H9 (cell line): ENCODE results near the gene NKX1-1. TPM values are rescaled to one million over a fixed set of nuclear protein-coding genes. Genes with fewer than 3 reads are reported as not detected.
A peak's percentile ranks its signal among the peaks of the same experiment; 100 is the strongest.

ENCODE experiments used
- DNase-seq: peaks from one replicate; pipeline ENCODE4 v3.0.0-alpha.2; 2017
- H2AFZ ChIP-seq: one replicate; pipeline ENCODE4 v1.6.1; 2013; ENCODE audit warnings: mild to moderate bottlenecking, low read length, control low read depth, moderate library complexity
- H2AK5ac ChIP-seq: 2 replicates; pipeline ENCODE4 v1.6.1; 2013; ENCODE audit warnings: low read length, control low read depth, mixed read lengths; ENCODE audit not compliant: insufficient read length
- H2BK120ac ChIP-seq: one replicate; pipeline ENCODE4 v1.6.1; 2013; ENCODE audit warnings: low read depth, mild to moderate bottlenecking, low read length, control low read depth, inconsistent platforms; ENCODE audit not compliant: poor library complexity, severe bottlenecking
- H2BK12ac ChIP-seq: 2 replicates; pipeline ENCODE4 v1.6.1; 2013; ENCODE audit warnings: low read length, control low read depth, mixed read lengths, low read depth; ENCODE audit not compliant: insufficient read length
- H2BK15ac ChIP-seq: 2 replicates; pipeline ENCODE4 v1.6.1; 2013; ENCODE audit warnings: low read depth, low read length, control low read depth
- H2BK20ac ChIP-seq: one replicate; pipeline ENCODE4 v1.6.1; 2013; ENCODE audit warnings: low read depth, mild to moderate bottlenecking, low read length, control low read depth, inconsistent platforms; ENCODE audit not compliant: poor library complexity, severe bottlenecking
- H2BK5ac ChIP-seq: 2 replicates; pipeline ENCODE4 v1.6.1; 2013; ENCODE audit warnings: low read length, control low read depth, mixed read lengths; ENCODE audit not compliant: insufficient read length
- H3K14ac ChIP-seq: 2 replicates; pipeline ENCODE4 v1.6.1; 2013; ENCODE audit warnings: low read length, control low read depth; ENCODE audit not compliant: insufficient read depth
- H3K18ac ChIP-seq: 2 replicates; pipeline ENCODE4 v1.6.1; 2013; ENCODE audit warnings: low read depth, mild to moderate bottlenecking, mixed read lengths, low read length, control low read depth; ENCODE audit not compliant: insufficient read length
- H3K23ac ChIP-seq: 2 replicates; pipeline ENCODE4 v1.6.1; 2013; ENCODE audit warnings: low read length, control low read depth, mixed read lengths, low read depth; ENCODE audit not compliant: insufficient read length
- H3K23me2 ChIP-seq: 2 replicates; pipeline ENCODE4 v1.6.1; 2013; ENCODE audit warnings: low read depth, mild to moderate bottlenecking, mixed read lengths, low read length, control low read depth; ENCODE audit not compliant: insufficient read length, poor library complexity, severe bottlenecking
- H3K27ac ChIP-seq: 2 replicates; pipeline ENCODE4 v1.5.1; 2013; ENCODE audit warnings: low read length, control low read depth, mixed read lengths, low read depth; ENCODE audit not compliant: insufficient read length
- H3K27me3 ChIP-seq: 2 replicates; pipeline ENCODE4 v1.6.1; 2013; ENCODE audit warnings: low read length, control low read depth, inconsistent platforms; ENCODE audit not compliant: insufficient read depth
- H3K4ac ChIP-seq: 2 replicates; pipeline ENCODE4 v1.6.1; 2013; ENCODE audit warnings: low read depth, mild to moderate bottlenecking, control low read depth, inconsistent platforms, low read length, moderate library complexity
- H3K4me1 ChIP-seq: 2 replicates; pipeline ENCODE4 v1.6.1; 2013; ENCODE audit warnings: low read length, control low read depth, inconsistent platforms; ENCODE audit not compliant: insufficient read depth
- H3K4me2 ChIP-seq: 2 replicates; pipeline ENCODE4 v1.6.1; 2013; ENCODE audit warnings: low read length, control low read depth, mixed read lengths; ENCODE audit not compliant: insufficient read length, insufficient read depth
- H3K56ac ChIP-seq: 2 replicates; pipeline ENCODE4 v1.6.1; 2013; ENCODE audit warnings: low read depth, mild to moderate bottlenecking, mixed read lengths, low read length, control low read depth; ENCODE audit not compliant: insufficient read length
- H3K79me1 ChIP-seq: 2 replicates; pipeline ENCODE4 v1.6.1; 2013; ENCODE audit warnings: low read depth, mild to moderate bottlenecking, moderate library complexity, low read length, control low read depth, inconsistent platforms; ENCODE audit not compliant: insufficient read depth, poor library complexity, severe bottlenecking
- H3K79me2 ChIP-seq: 2 replicates; pipeline ENCODE4 v1.6.1; 2013; ENCODE audit warnings: low read length, control low read depth, inconsistent platforms; ENCODE audit not compliant: insufficient read depth
- H3K9ac ChIP-seq: 2 replicates; pipeline ENCODE4 v1.6.1; 2013; ENCODE audit warnings: low read length, control low read depth, mixed read lengths; ENCODE audit not compliant: insufficient read length; ENCODE audit errors: extremely low read depth
- H3K9me3 ChIP-seq: one replicate; pipeline ENCODE4 v1.6.1; 2013; ENCODE audit warnings: low read depth, low read length, inconsistent platforms; ENCODE audit not compliant: control insufficient read depth
- H3T11ph ChIP-seq: one replicate; pipeline ENCODE4 v1.6.1; 2013; ENCODE audit warnings: mild to moderate bottlenecking, low read length, control low read depth, inconsistent platforms
- H4K20me1 ChIP-seq: one replicate; pipeline ENCODE4 v1.6.1; 2013; ENCODE audit not compliant: control insufficient read depth, insufficient read length, insufficient read depth
- H4K5ac ChIP-seq: 2 replicates; pipeline ENCODE4 v1.6.1; 2013; ENCODE audit warnings: low read depth, mild to moderate bottlenecking, mixed read lengths, low read length, control low read depth; ENCODE audit not compliant: insufficient read length
- H4K8ac ChIP-seq: replicated peaks from 2 replicates; pipeline ENCODE4 v1.6.1; 2013; ENCODE audit warnings: low read length, control low read depth, mixed read lengths, low read depth; ENCODE audit not compliant: insufficient read length
- H4K91ac ChIP-seq: 2 replicates; pipeline ENCODE4 v1.6.1; 2013; ENCODE audit warnings: low read depth, mild to moderate bottlenecking, moderate library complexity, mixed read lengths, low read length, control low read depth; ENCODE audit not compliant: insufficient read length
- H3K27ac Mint-ChIP-seq, 3 experiments: 2 replicates in 2 of 3; 3 replicates in 1 of 3; pipeline ENCODE4 v1.8.0; 2020 to 2021; ENCODE audit warnings: mixed read lengths in 3 of 3, mild to moderate bottlenecking in 1 of 3, moderate library complexity in 1 of 3
- H3K27me3 Mint-ChIP-seq: 2 replicates; pipeline ENCODE4 v1.8.0; 2021; ENCODE audit warnings: low read depth, mild to moderate bottlenecking, moderate library complexity, mixed read lengths
- H3K36me3 Mint-ChIP-seq, 3 experiments: 2 replicates in 2 of 3; 3 replicates in 1 of 3; pipeline ENCODE4 v1.8.0; 2020 to 2021; ENCODE audit warnings: low read depth in 3 of 3, mixed read lengths in 3 of 3; ENCODE audit not compliant: insufficient read depth in 1 of 3
- H3K4me1 Mint-ChIP-seq, 2 experiments: 2 replicates each; pipeline ENCODE4 v1.8.0; 2020; ENCODE audit warnings: mixed read lengths in 2 of 2
- H3K4me3 Mint-ChIP-seq, 2 experiments: 2 replicates in 1 of 2; 3 replicates in 1 of 2; pipeline ENCODE4 v1.8.0; 2020 to 2021; ENCODE audit warnings: mild to moderate bottlenecking in 2 of 2, mixed read lengths in 2 of 2, moderate library complexity in 1 of 2
- H3K9me3 Mint-ChIP-seq, 2 experiments: 2 replicates in 1 of 2; 3 replicates in 1 of 2; pipeline ENCODE4 v1.8.0; 2020; ENCODE audit warnings: mild to moderate bottlenecking in 2 of 2, mixed read lengths in 2 of 2, moderate library complexity in 1 of 2
- CTCF ChIP-seq: fragments of 200-600 bp; sonication (generic); conservative IDR thresholded peaks from 3 replicates; pipeline ENCODE4 v1.8.0; 2021; ENCODE audit warnings: antibody characterized with exemption, mild to moderate bottlenecking
- WGBS: extraction: QIAGEN DNeasy Blood & Tissue Kit; methylation state at CpG from one replicate; pipeline ENCODE4 v1.1.7; 2013; ENCODE audit warnings: missing lambda C conversion rate, low lambda C conversion rate, mixed read lengths; ENCODE audit not compliant: insufficient read length; ENCODE audit errors: extremely low coverage; 5-methylcytosine and 5-hydroxymethylcytosine counted together
- total RNA-seq: library from RNA; stranded (reverse); gene quantifications from 2 replicates; pipeline ENCODE4 v1.2.1, GENCODE V29; 2021

NKX1-1 gene
- total RNA-seq, 1 experiment from 2014 or later, result not detected

DNA sequence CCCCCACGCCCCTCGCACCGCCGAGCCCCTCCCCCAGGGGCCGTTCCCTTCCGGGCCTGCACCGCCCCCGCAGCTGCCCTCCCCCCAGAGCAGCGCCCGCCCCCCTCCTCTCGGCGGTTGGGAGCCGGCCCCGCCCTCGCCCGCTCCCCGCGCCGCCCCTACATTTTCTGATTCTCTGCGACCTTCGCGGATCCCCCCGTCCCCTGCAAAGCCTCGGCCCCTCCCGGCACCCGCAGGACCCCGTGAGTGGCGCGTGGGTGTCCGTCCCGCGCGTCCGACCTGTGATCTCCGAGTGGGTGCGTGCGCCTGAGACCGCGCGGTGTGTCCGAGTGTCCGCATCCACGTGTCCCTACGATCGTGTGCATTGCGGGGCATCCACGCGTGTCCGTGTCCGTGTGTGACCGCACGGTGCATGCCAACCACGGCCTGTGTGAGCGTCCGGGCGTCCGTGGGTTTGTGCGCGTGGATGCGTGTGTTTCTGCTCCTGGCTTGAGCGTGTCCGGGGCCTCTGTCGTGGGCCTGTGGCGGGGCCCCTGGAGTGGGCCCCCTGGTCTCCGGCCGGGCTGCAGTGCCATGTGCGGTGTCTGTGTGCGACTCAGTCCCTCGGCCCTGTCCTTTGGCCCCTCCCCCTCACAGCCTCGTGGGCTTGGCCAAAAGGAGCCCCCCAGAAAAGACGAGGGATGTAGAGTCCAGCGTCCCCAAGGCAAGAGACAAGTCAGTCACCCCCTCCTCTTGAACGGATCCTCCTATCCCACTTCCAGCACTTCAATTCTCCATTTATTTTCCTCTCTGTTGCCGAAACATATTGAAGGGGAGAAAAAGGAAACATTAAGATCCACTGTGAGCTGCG is 8.8 kb upstream of the NKX1-1 start:
- Histone ChIP-seq H2BK20ac (no peak overlapping the region), H3K9me3 (no peaks in the 10 kb centered on the region), H3K56ac (no peak overlapping the region), H3K23ac (no peak overlapping the region), H3K27ac (no peak overlapping the region), H3K23me2 (peaks cover 2% of the 10 kb centered on the region), H4K5ac (no peak overlapping the region), H4K91ac (no peak overlapping the region), H3K79me1 (no peaks in the 10 kb centered on the region), H3K4me2 (no peak overlapping the region), H4K8ac (no peak overlapping the region), H4K20me1 (no peaks in the 10 kb centered on the region), H2AK5ac (no peak overlapping the region), H3K18ac (no peak overlapping the region), H2BK120ac (no peak overlapping the region), H3K4me1 (no peaks in the 10 kb centered on the region), H3T11ph (no peak overlapping the region), H3K14ac (no peak overlapping the region), H3K27me3 (peaks cover 12% of the 10 kb centered on the region; the same call in 1 of the 2 replicates), H2BK5ac (no peak overlapping the region), H3K79me2 (no peaks in the 10 kb centered on the region), H3K9ac (no peak overlapping the region), H2BK12ac (no peak overlapping the region), H2BK15ac (no peak overlapping the region), H3K4ac (no peak overlapping the region), H2AFZ (no peak overlapping the region)
- Mint-ChIP-seq H3K4me1 (peaks cover 2 to 6% of the 10 kb centered on the region in 2 experiments; a peak in 3 of 4 replicates), H3K36me3 (no peaks in the 10 kb centered on the region; a peak in 1 of 7 replicates), H3K27me3 (peaks cover 40% of the 10 kb centered on the region), H3K4me3 (peak overlapping the region in 1 of 2 experiments; percentile 56; a peak in 2 of 5 replicates), H3K27ac (no peak overlapping the region), H3K9me3 (no peaks in the 10 kb centered on the region; a peak in 1 of 5 replicates)
- peak; percentile 38 for DNase-seq
- TF ChIP-seq CTCF, result no peak
- no CpG with 5 or more reads among the region's 75 CpGs for WGBS
